ENCODE measurements around the gene SLC11A1.

SLC11A1 gene

GRCh38 chr2:218381916-218382366 lies at the start of gene SLC11A1:
TSS of gene SLC11A1 (plus strand) at chr2:218382273. CDS start at chr2:218382369, 96 bp downstream.
- no peak for DNase-seq

GRCh38 chr2:218332288-218332687 lies 49.8 kb upstream of the SLC11A1 start:
- DNase-seq, result no peak

GRCh38 chr2:218332920-218333645 lies 49.0 kb upstream of the SLC11A1 start:
- DNase-seq, result no peak

- no peak for DNase-seq
These were observed 47.5 kb upstream of the SLC11A1 start for GRCh38 chr2:218334531-218334930.

- no peak for DNase-seq
These were observed 41.4 kb upstream of the SLC11A1 start for GRCh38 chr2:218340656-218341055.

GRCh38 chr2:218341381-218341780 lies 40.7 kb upstream of the SLC11A1 start:
- DNase-seq, result no peak

- DNase-seq, result no peak
These were observed 39.2 kb upstream of the SLC11A1 start for GRCh38 chr2:218342837-218343236.

GRCh38 chr2:218343591-218343990 lies 38.5 kb upstream of the SLC11A1 start:
- DNase-seq, result no peak

- no peak for DNase-seq
These were observed 37.9 kb upstream of the SLC11A1 start for GRCh38 chr2:218344090-218344754.

- DNase-seq, result no peak
These were observed 37.2 kb upstream of the SLC11A1 start for GRCh38 chr2:218344755-218345417.

- DNase-seq, result peak; percentile 77
These were observed 36.4 kb upstream of the SLC11A1 start for GRCh38 chr2:218345491-218346236.

- DNase-seq, result no peak
These were observed 34.9 kb upstream of the SLC11A1 start for GRCh38 chr2:218347172-218347571.

- no peak for DNase-seq
These were observed 28.0 kb upstream of the SLC11A1 start for GRCh38 chr2:218354045-218354444.

- DNase-seq, result no peak
These were observed 27.1 kb upstream of the SLC11A1 start for GRCh38 chr2:218354850-218355443.

- DNase-seq, result no peak
These were observed 24.6 kb upstream of the SLC11A1 start for GRCh38 chr2:218357236-218358177.

- DNase-seq, result no peak
These were observed 21.6 kb upstream of the SLC11A1 start for GRCh38 chr2:218360453-218360852.

- DNase-seq, result no peak
These were observed 19.5 kb upstream of the SLC11A1 start for GRCh38 chr2:218362606-218363005.

- no peak for DNase-seq
These were observed 18.3 kb upstream of the SLC11A1 start for GRCh38 chr2:218363736-218364135.

GRCh38 chr2:218364196-218364595 lies 17.9 kb upstream of the SLC11A1 start:
- DNase-seq, result no peak

- no peak for DNase-seq
These were observed 15.3 kb upstream of the SLC11A1 start for GRCh38 chr2:218366621-218367414.
